SU-DHL-6 (cell line): ENCODE measurements around the gene CCR4.
"Not testable (repeated sequence)": the region's sequence is repeated elsewhere in the genome, so short reads cannot be mapped to it uniquely, and the experiment has no call there.

ENCODE experiments used
- H2AFZ ChIP-seq: fragments of 200-600 bp; sonication (generic); 2 replicates; pipeline ENCODE4 v1.6.1; 2014; ENCODE audit warnings: low read depth, mild to moderate bottlenecking, moderate library complexity, mixed read lengths, antibody characterized with exemption, low read length; ENCODE audit not compliant: severe bottlenecking
- H3F3A ChIP-seq: fragments of 200-600 bp; shearing (Covaris generic); 2 replicates; pipeline ENCODE4 v1.6.0; 2016; ENCODE audit warnings: antibody characterized with exemption, mild to moderate bottlenecking; ENCODE audit not compliant: insufficient read depth
- H3K27ac ChIP-seq: fragments of 200-600 bp; sonication (generic); 2 replicates; pipeline ENCODE4 v1.5.1; 2016; ENCODE audit warnings: low read depth, mild to moderate bottlenecking, low read length, moderate library complexity, mixed read lengths
- H3K27me3 ChIP-seq: fragments of 200-600 bp; sonication (generic), shearing (Covaris generic); 2 replicates; pipeline ENCODE4 v1.6.0; 2014; ENCODE audit warnings: mild to moderate bottlenecking, low read length
- H3K36me3 ChIP-seq: fragments of 200-600 bp; sonication (generic); 2 replicates; pipeline ENCODE4 v1.6.1; 2014; ENCODE audit warnings: mild to moderate bottlenecking, low read length, mixed read lengths
- H3K4me2 ChIP-seq: fragments of 300-600, 200-600 bp; shearing (Covaris generic), sonication (generic); 2 replicates; pipeline ENCODE4 v1.6.0; 2014; ENCODE audit warnings: low read length, low read depth, mild to moderate bottlenecking; ENCODE audit not compliant: poor library complexity, severe bottlenecking
- H3K4me3 ChIP-seq: fragments of 200-600 bp; sonication (generic); 2 replicates; pipeline ENCODE4 v1.5.1; 2014; ENCODE audit warnings: antibody characterized with exemption, low read length, mild to moderate bottlenecking, mixed read lengths; ENCODE audit not compliant: insufficient read depth, poor library complexity, severe bottlenecking
- H3K79me2 ChIP-seq: fragments of 200-600 bp; sonication (generic); 2 replicates; pipeline ENCODE4 v1.6.1; 2014; ENCODE audit warnings: mild to moderate bottlenecking, low read length, moderate library complexity; ENCODE audit not compliant: insufficient read depth
- H3K9ac ChIP-seq: fragments of 200-600 bp; sonication (generic); 2 replicates; pipeline ENCODE4 v1.7.0; 2014; ENCODE audit warnings: mild to moderate bottlenecking, low read length
- H3K9me2 ChIP-seq: fragments of 200-600 bp; sonication (generic); replicated peaks from 2 replicates; pipeline ENCODE4 v1.6.1; 2014; ENCODE audit warnings: low read length; ENCODE audit not compliant: insufficient read depth
- H3K9me3 ChIP-seq: fragments of 200-600 bp; sonication (generic); 2 replicates; pipeline ENCODE4 v1.6.1; 2014; ENCODE audit warnings: low read length, mixed read lengths; ENCODE audit not compliant: insufficient read depth
- H4K20me1 ChIP-seq: fragments of 200-600 bp; sonication (generic); 2 replicates; pipeline ENCODE4 v1.6.1; 2014; ENCODE audit warnings: low read depth, mild to moderate bottlenecking, antibody characterized with exemption, low read length, moderate library complexity, mixed read lengths
- EZH2phosphoT487 ChIP-seq: fragments of 200-600 bp; sonication (generic), shearing (Covaris generic); conservative IDR thresholded peaks from 2 replicates; pipeline ENCODE4 v1.6.1; 2018; ENCODE audit warnings: mild to moderate bottlenecking, antibody characterized with exemption, low read length, moderate library complexity, mixed read lengths
- TF ChIP-seq, protein P1 (sequence below): fragments of 200-600 bp; sonication (generic); IDR thresholded peaks from one replicate; pipeline ENCODE4 v1.5.1; 2017; ENCODE audit warnings: antibody characterized with exemption, mild to moderate bottlenecking, low read length, moderate library complexity; ENCODE audit not compliant: insufficient read depth, poor library complexity, severe bottlenecking

CCR4 gene

DNA sequence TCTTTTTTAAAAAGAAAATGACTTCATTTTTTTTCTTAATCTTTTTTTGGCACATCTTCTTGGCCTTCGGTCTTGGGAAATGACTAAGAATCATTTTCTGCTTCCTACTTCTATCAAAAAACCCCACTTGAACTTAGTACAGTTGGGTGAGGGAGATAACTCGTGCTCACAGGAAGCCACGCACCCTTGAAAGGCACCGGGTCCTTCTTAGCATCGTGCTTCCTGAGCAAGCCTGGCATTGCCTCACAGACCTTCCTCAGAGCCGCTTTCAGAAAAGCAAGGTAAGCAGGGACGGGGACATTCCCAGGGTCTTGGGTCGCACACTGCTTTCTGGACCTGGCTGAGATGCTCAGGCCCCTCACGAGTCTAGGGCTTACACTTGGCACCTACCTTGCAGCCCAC is at the start of gene CCR4:
Gene CCR4, plus strand, starts transcription at position 235 of the 402 bp plus-strand sequence. CDS start 1,779 bp downstream, outside the sequence.
- Histone ChIP-seq H3K27ac (no peak within 1 kb of the TSS), H3K27me3 (no peaks in the 10 kb centered on the region), H3K79me2 (no peaks in the 10 kb centered on the region), H3K9me2 (no peaks in the 10 kb centered on the region), H3F3A (no peaks in the 10 kb centered on the region), H3K4me3 (no peak within 1 kb of the TSS), H4K20me1 (no peaks in the 10 kb centered on the region), H3K9me3 (no peaks in the 10 kb centered on the region), H2AFZ (no peak within 1 kb of the TSS), H3K36me3 (no peaks in the 10 kb centered on the region), H3K9ac (no peak within 1 kb of the TSS), H3K4me2 (no peak within 1 kb of the TSS)
- TF ChIP-seq, protein P1, sequence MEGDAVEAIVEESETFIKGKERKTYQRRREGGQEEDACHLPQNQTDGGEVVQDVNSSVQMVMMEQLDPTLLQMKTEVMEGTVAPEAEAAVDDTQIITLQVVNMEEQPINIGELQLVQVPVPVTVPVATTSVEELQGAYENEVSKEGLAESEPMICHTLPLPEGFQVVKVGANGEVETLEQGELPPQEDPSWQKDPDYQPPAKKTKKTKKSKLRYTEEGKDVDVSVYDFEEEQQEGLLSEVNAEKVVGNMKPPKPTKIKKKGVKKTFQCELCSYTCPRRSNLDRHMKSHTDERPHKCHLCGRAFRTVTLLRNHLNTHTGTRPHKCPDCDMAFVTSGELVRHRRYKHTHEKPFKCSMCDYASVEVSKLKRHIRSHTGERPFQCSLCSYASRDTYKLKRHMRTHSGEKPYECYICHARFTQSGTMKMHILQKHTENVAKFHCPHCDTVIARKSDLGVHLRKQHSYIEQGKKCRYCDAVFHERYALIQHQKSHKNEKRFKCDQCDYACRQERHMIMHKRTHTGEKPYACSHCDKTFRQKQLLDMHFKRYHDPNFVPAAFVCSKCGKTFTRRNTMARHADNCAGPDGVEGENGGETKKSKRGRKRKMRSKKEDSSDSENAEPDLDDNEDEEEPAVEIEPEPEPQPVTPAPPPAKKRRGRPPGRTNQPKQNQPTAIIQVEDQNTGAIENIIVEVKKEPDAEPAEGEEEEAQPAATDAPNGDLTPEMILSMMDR: no peak
- TF ChIP-seq EZH2phosphoT487: no peak

DNA sequence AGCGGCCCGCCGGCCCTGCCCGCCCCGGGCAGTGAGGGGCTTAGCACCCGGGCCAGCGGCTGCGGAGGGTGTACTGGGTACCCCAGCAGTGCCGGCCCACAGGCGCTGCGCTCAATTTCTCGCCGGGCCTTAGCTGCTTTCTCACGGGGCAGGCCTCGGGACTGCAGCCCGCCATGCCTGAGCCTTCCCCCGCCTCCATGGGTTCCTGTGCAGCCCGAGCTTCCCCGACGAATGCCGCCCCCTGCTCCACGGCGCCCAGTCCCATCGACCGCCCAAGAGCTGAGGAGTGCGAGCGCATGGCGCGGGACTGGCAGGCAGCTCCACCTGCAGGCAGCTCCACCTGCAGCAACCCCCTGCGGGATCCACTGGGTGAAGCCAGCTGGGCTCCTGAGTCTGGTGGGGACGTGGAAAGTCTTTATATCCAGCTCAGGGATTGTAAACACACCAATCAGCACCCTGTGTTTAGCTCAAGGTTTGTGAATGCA is 48.5 kb upstream of the CCR4 start:
- not testable (repeated sequence) for H3K4me3 ChIP-seq, H3K4me2 ChIP-seq, H2AFZ ChIP-seq, H3K27me3 ChIP-seq, H3K79me2 ChIP-seq, H3K36me3 ChIP-seq, H3K9ac ChIP-seq, H3F3A ChIP-seq, H4K20me1 ChIP-seq, H3K27ac ChIP-seq, H3K9me2 ChIP-seq, H3K9me3 ChIP-seq

DNA sequence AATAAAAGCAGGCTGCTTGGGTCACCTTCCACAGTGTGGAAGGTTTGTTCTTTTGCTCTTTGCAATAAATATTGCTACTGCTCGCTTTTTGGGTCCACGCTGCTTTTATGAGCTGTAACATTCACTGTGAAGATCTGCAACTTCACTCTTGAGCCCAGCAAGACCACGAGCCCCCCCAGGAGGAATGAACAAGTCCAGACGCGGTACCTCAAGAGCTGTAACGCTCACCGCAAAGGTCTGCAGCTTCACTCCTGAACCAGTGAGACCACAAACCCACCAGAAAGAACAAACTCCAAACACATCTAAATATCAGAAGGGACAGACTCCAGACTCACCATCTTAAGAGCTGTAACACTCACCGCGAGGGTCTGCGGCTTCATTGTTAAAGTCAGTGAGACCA is 47.5 kb upstream of the CCR4 start:
- Histone ChIP-seq H3K9ac (no peak overlapping the region), H3K4me3 (no peak overlapping the region), H3K9me3 (no peaks in the 10 kb centered on the region), H3K27me3 (no peaks in the 10 kb centered on the region), H3K9me2 (no peaks in the 10 kb centered on the region), H3K27ac (no peak overlapping the region), H3K79me2 (no peaks in the 10 kb centered on the region), H2AFZ (no peak overlapping the region), H3F3A (no peaks in the 10 kb centered on the region), H3K4me2 (no peak overlapping the region), H4K20me1 (no peaks in the 10 kb centered on the region), H3K36me3 (no peaks in the 10 kb centered on the region)
- TF ChIP-seq, protein P1: no peak
- no peak for TF ChIP-seq EZH2phosphoT487

DNA sequence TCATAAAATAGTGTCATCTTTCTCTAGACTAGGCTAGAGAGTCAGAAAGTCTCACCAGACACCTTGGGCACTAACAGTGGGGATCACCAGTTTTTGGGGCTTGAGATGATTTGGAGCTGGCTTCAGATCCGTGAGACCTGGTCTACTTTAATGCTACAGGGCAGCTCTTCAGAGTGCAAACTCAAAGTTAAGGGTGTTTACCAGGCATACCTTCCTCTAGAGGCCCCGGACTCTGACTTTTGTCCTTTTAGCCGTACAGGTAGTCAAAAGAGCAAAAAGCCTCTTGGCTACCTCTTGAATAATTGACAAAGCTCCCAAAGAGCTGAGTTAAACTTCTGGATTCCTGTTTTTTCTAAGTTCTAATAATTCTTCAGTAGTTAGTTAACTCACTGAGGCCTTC is 41.4 kb upstream of the CCR4 start:
- Histone ChIP-seq H3K79me2 (no peaks in the 10 kb centered on the region), H3K4me3 (no peak overlapping the region), H3K9me3 (no peaks in the 10 kb centered on the region), H3K27ac (no peak overlapping the region), H3K27me3 (no peaks in the 10 kb centered on the region), H3F3A (no peaks in the 10 kb centered on the region), H3K9ac (no peak overlapping the region), H4K20me1 (no peaks in the 10 kb centered on the region), H3K9me2 (no peaks in the 10 kb centered on the region), H3K36me3 (no peaks in the 10 kb centered on the region), H2AFZ (no peak overlapping the region), H3K4me2 (no peak overlapping the region)
- TF ChIP-seq EZH2phosphoT487: no peak
- TF ChIP-seq, protein P1: no peak
